ENCODE results near the gene SLX9.

The SLX9 gene

GRCh38 chr21:44993321-44994046 lies 53.7 kb downstream of the SLX9 start:
- H3K4me3 ChIP-seq (replicated peaks; ENCODE audit: insufficient read depth, low read length), result no peak overlapping the region
- no peak for TF ChIP-seq REST (IDR thresholded peaks at IDR 0.05; ENCODE audit: insufficient replicate concordance, low read depth)
- no peak for TF ChIP-seq GABPA (IDR thresholded peaks at IDR 0.05; ENCODE audit: low read depth)
- no peak for TF ChIP-seq POLR2AphosphoS5 (IDR thresholded peaks at IDR 0.05; ENCODE audit: low read depth)
- DNase-seq (ENCODE audit: low read depth in 1 of 2, low spot score in 1 of 2), result no peak
- H3K27ac ChIP-seq (replicated peaks), result no peak overlapping the region
- H3K27me3 ChIP-seq (ENCODE audit: insufficient read depth, poor library complexity, severe bottlenecking), result no peaks in the 10 kb centered on the region

GRCh38 chr21:44994047-44994694 lies 54.3 kb downstream of the SLX9 start:
- no peak overlapping the region for H3K27ac ChIP-seq (replicated peaks)
- TF ChIP-seq REST (IDR thresholded peaks at IDR 0.05; ENCODE audit: insufficient replicate concordance, low read depth) (no peak), SPI1 (IDR thresholded peaks at IDR 0.05; ENCODE audit: borderline replicate concordance, low read depth) (no peak), POLR2AphosphoS5 (IDR thresholded peaks at IDR 0.05; ENCODE audit: low read depth) (no peak), GABPA (IDR thresholded peaks at IDR 0.05; ENCODE audit: low read depth) (no peak)
- TF ChIP-seq, protein P1, sequence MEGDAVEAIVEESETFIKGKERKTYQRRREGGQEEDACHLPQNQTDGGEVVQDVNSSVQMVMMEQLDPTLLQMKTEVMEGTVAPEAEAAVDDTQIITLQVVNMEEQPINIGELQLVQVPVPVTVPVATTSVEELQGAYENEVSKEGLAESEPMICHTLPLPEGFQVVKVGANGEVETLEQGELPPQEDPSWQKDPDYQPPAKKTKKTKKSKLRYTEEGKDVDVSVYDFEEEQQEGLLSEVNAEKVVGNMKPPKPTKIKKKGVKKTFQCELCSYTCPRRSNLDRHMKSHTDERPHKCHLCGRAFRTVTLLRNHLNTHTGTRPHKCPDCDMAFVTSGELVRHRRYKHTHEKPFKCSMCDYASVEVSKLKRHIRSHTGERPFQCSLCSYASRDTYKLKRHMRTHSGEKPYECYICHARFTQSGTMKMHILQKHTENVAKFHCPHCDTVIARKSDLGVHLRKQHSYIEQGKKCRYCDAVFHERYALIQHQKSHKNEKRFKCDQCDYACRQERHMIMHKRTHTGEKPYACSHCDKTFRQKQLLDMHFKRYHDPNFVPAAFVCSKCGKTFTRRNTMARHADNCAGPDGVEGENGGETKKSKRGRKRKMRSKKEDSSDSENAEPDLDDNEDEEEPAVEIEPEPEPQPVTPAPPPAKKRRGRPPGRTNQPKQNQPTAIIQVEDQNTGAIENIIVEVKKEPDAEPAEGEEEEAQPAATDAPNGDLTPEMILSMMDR (IDR thresholded peaks at IDR 0.05; ENCODE audit: insufficient read depth, low read length), result no peak
- no peak for DNase-seq (ENCODE audit: low read depth in 1 of 2, low spot score in 1 of 2)

DNA sequence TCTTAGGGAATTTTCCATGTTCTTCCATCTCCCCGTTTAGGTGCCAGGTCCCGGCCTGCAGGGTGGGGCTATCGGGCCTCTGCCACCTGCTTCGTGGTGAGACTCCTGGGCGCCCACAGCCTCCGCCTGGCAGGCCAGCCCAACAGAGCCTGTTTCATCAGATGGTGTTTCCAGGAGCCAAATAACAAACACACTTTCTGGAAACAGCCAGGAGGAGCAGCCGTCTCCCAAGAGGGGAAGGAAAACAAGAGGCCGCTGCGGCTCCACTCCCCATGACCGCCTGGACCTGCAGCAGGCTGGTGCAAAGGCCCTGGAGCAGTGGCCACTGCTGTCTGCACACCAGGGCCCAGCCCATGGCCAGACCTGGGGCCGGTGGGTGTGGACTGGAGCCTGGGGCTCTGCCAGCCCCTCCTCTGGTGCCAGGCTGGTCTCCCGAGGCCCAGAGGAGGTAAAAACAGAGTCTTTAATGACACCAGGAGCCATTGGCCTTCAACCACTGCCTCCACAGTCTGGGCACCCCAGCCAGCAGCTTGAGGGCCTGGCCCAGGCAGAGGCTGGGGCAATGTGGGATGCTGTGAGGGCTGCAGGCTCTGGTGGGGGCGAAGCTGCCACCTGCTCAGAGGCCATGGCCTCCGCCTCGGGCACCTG lies 55.0 kb downstream of the SLX9 start:
- no peak for DNase-seq (ENCODE audit: low read depth in 1 of 2, low spot score in 1 of 2)
- H3K27me3 ChIP-seq (ENCODE audit: insufficient read depth, poor library complexity, severe bottlenecking), result no peaks in the 10 kb centered on the region
- no peak for TF ChIP-seq POLR2AphosphoS5 (IDR thresholded peaks at IDR 0.05; ENCODE audit: low read depth)
- no peak for TF ChIP-seq REST (IDR thresholded peaks at IDR 0.05; ENCODE audit: insufficient replicate concordance, low read depth)
- TF ChIP-seq GABPA (IDR thresholded peaks at IDR 0.05; ENCODE audit: low read depth), result no peak
- no peak for TF ChIP-seq SPI1 (IDR thresholded peaks at IDR 0.05; ENCODE audit: borderline replicate concordance, low read depth)
- TF ChIP-seq, protein P1 (IDR thresholded peaks at IDR 0.05; ENCODE audit: insufficient read depth, low read length), result no peak
- H3K27ac ChIP-seq (replicated peaks), result no peak overlapping the region
- H3K4me3 ChIP-seq (replicated peaks; ENCODE audit: insufficient read depth, low read length), result no peak overlapping the region

More at GRCh38 chr21:44994047-44994694, 54.3 kb downstream of the SLX9 start:
- Histone ChIP-seq H3K27me3 (ENCODE audit: insufficient read depth, poor library complexity, severe bottlenecking) (no peaks in the 10 kb centered on the region), H3K4me3 (replicated peaks; ENCODE audit: insufficient read depth, low read length) (no peak overlapping the region)

All from HL-60 (cell line).